Cardiac fibroblast (primary cell): ENCODE measurements around the gene GLRA3.

Source experiments
- DNase-seq, 2 donors: peaks; one replicate each; pipeline versions ENCODE4 v3.0.0 to v3.0.0-alpha.2; 2010; ENCODE audit warnings: low read depth in 2 of 2
- H3K4me3 ChIP-seq, 2 donors: replicated peaks in 1 of 2; 1 replicate in 1 of 2; 2 replicates in 1 of 2; pipeline ENCODE4 v1.5.1; 2011; ENCODE audit warnings: low read depth in 2 of 2, low read length in 2 of 2, mild to moderate bottlenecking in 2 of 2, moderate library complexity in 1 of 2
- TF ChIP-seq, protein P1 (sequence below): IDR thresholded peaks from one replicate; pipeline ENCODE4 v1.5.1; 2011; ENCODE audit warnings: low read depth, mild to moderate bottlenecking, low read length, inconsistent platforms

The GLRA3 gene

DNA sequence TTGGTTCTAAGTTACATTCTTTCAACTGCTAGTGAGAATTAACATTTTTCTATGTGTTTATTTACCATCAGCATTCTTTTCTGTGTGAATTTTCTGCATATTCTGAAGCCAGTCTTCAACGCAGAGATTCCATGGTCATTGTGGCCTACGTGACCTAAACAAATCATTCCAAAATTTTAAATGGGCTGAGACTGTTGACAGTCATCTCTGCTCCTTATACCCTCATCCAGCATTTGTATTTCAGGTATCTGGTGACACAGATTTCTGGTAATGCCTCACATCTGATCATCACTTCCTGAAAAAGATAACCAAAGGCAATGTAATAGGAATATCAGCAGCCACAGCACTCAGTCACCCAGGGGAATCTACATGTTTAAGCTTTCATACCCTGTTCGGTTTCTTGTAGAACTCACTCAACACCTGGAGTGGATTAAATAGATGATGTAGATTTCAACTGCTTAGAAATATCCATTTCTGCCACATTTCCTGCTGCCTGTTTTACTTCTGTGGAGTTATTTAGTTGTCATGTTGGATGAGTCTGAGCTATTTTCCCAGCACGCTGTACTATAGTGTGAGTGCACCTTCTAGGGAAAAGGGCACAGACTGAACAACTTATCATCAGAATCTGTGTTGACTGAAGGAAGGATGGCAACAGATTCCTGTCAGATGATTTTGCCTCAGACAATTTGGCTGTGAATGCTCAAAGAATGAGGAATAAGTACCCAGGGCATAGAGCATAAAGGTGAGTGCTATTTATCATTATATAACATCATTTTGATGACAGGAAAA lies 233.7 kb downstream of the GLRA3 start:
- TF ChIP-seq, protein P1, sequence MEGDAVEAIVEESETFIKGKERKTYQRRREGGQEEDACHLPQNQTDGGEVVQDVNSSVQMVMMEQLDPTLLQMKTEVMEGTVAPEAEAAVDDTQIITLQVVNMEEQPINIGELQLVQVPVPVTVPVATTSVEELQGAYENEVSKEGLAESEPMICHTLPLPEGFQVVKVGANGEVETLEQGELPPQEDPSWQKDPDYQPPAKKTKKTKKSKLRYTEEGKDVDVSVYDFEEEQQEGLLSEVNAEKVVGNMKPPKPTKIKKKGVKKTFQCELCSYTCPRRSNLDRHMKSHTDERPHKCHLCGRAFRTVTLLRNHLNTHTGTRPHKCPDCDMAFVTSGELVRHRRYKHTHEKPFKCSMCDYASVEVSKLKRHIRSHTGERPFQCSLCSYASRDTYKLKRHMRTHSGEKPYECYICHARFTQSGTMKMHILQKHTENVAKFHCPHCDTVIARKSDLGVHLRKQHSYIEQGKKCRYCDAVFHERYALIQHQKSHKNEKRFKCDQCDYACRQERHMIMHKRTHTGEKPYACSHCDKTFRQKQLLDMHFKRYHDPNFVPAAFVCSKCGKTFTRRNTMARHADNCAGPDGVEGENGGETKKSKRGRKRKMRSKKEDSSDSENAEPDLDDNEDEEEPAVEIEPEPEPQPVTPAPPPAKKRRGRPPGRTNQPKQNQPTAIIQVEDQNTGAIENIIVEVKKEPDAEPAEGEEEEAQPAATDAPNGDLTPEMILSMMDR: no peak
- no peak overlapping the region for H3K4me3 ChIP-seq
- no peak for DNase-seq

DNA sequence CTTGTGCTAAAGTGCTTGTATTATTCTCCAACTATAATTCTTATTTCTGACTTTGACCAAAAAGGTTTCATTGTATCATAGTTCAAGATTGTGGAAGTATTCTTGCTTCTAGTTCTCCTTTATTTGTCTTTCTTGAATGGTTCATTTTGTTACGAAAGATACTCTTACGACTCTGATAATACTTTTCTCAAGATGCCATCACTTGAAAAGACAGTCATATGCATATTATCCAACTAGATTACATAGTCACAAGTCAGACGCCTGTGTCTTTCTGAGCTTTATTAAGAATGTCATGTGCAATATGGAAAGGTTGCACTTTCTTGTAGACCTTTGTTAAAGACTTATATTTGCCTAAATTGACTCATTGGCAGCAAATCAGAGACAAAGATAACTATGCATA lies 235.3 kb downstream of the GLRA3 start:
- TF ChIP-seq, protein P1: no peak
- H3K4me3 ChIP-seq: no peak overlapping the region
- no peak for DNase-seq

DNA sequence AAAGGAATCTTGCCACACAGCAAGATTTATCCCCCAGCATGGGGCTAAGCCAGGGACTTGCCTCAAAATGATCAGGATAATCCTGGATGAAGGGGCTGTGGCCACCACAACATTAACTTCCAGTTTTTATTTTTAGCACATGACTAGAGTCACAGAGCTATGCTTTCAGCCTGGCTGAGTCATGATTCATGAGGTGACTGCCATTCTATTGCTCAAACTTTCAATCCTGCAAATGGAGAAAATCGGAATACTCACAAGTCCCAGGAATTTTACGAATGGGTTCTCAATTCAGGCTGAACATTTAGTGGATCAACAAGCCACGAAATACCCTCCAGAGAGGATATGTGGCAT lies 236.1 kb downstream of the GLRA3 start:
- TF ChIP-seq, protein P1: no peak
- peak; percentile 40 to 60 for DNase-seq

DNA sequence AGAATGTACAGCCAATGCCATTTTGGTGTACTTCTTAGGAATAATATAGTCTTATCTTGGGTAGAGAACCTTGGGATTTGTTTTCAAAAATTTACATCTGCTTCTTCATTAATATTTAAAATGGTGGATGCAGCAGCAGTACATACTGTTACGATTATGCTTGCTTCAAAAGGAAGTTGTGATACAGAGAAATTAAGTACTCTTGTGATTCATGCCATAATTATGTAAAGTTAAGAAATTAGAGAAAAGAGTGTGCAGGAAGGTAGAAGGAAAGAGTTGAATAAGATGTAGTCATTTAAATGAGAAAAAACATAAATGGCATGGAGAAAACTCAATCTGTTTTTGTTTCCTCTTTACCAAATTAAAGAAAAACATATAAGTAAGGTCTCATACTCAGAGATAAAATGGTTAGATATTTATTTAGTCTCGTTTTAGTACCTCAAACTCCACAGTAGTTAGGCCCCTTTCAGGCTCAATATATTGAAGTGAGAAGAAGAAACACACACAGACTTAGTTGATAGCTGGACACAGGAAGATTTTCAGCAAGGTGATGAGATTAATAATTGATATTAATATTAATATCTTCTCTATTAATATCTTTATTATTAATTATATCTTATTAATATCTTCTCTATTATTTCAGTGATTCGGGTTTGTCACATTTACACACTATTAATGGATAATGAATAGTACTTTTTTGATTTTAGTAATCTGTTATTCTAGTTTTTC lies 236.6 kb downstream of the GLRA3 start:
- no peak overlapping the region for H3K4me3 ChIP-seq
- DNase-seq: peak in 1 of 2 donors; percentile 9

More for the DNA sequence above, 236.1 kb downstream of the GLRA3 start:
- no peak overlapping the region for H3K4me3 ChIP-seq

DNA sequence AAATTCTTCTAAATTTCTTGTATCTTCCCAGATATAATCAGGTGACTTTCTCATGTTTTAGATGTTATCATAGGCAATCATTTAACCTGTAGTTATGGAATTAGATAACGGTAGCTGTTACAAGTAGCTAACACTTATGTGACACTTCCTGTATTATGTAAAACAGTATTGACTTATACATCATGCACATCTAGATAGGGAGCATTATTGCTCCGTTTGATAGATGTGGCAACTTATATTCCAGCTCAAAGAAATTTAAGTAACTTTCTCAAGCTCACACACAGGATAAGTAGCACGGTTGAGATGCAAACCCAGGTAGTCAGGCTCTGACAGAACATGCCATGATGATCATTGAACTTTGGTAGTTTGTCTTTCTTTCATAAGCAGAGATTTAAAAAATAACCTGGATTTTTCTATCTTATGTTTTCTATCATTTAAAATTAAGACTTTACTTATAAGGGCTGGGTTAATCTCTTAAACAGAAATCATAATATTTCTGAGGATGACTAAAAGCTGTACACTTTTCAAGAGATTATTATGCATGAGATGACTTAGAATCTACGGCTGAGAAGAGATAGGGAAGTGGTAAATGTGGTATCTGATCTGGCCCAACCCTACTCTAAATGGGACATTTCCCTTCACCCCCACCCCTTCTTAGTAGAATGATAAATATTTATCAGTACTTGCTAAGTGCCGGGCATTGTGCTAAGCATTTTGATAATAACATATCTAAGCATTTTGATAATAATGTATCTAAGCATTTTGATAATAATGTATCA lies 237.6 kb downstream of the GLRA3 start:
- no peak overlapping the region for H3K4me3 ChIP-seq
- DNase-seq: no peak
- TF ChIP-seq, protein P1: no peak

More for the DNA sequence above, 236.6 kb downstream of the GLRA3 start:
- TF ChIP-seq, protein P1: no peak

DNA sequence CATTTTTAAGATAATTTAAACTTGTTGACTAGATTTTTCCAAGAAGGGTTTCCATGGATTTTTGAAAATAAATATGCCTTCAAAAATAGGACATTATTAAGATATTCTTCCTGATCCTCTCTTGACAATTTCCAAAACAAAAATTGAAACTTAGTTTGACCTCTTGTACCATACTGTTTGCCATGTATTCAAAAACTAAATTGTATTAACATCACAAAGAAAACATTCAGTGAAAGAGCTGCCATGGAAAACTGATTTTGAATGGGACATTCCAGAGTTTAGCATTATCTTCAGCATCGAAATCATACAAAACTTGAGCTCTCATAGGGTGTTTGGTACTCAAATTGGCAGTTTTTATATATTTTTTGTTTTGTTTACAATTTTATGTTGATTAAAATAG lies 238.7 kb downstream of the GLRA3 start:
- TF ChIP-seq, protein P1: no peak
- H3K4me3 ChIP-seq: no peak overlapping the region

More for the DNA sequence above, 238.7 kb downstream of the GLRA3 start:
- DNase-seq: no peak
